GM13977 (cell line): Measurements from ENCODE around the gene CRYBA2.

Source experiments
- DNase-seq: peaks from one replicate; pipeline ENCODE4 v3.0.0; 2012; ENCODE audit warnings: low spot score
- CTCF ChIP-seq: IDR thresholded peaks from 2 replicates; pipeline ENCODE4 v1.5.1; 2012; ENCODE audit warnings: mild to moderate bottlenecking, control low read depth; ENCODE audit not compliant: insufficient read depth; ENCODE audit errors: extremely low read depth, missing control alignments
- in situ Hi-C: fragments of 300-500 bp; cut with MboI; formaldehyde crosslinking; loops from one replicate; pipeline ENCODE4 v1.12.0; 2022; ENCODE audit warnings: low sequenced_read_pairs, low pct_unique_long_range_greater_than_20kb, mixed read lengths, inconsistent platforms; ENCODE audit not compliant: unreplicated experiment

Gene CRYBA2

GRCh38 chr2:218953366-218953954 lies 39.8 kb downstream of the CRYBA2 start:
- DNase-seq, result no peak
- in situ Hi-C loops, result no loop called here
- TF ChIP-seq CTCF, result no peak

- in situ Hi-C loops, result no loop called here
- no peak for TF ChIP-seq CTCF
Measured at GRCh38 chr2:218952160-218952559, 41.1 kb downstream of the CRYBA2 start.

GRCh38 chr2:218946621-218947020 lies 46.6 kb downstream of the CRYBA2 start:
- no peak for DNase-seq
- in situ Hi-C loops, result no loop called here
- TF ChIP-seq CTCF, result no peak

More at GRCh38 chr2:218952160-218952559, 41.1 kb downstream of the CRYBA2 start:
- no peak for DNase-seq

- in situ Hi-C loops, result no loop called here
- TF ChIP-seq CTCF, result no peak
- no peak for DNase-seq
Measured at GRCh38 chr2:218944759-218945404, 48.3 kb downstream of the CRYBA2 start.
